ENCODE data around the gene MYO3B. TPM values are rescaled to one million over a fixed set of nuclear protein-coding genes. Genes with fewer than 3 reads are reported as not detected.

MYO3B gene
- total and polyA plus RNA-seq, 8 donors, result 1.3 to 4.1 (median 2.6) TPM; not detected in 1

- Histone ChIP-seq H3K27me3 (no peaks in the 10 kb centered on the region), H3K4me1 (no peaks in the 10 kb centered on the region), H3K36me3 (no peaks in the 10 kb centered on the region), H3K27ac (no peak overlapping the region), H3K9me3 (peaks cover 0 to 13% of the 10 kb centered on the region in 2 donors), H3K4me3 (no peak overlapping the region)
- intact Hi-C loops (cut with DNase I), result no loop called here
- TF ChIP-seq CTCF (IDR thresholded peaks at IDR 0.05), result no peak
- ATAC-seq (no peak), DNase-seq (no peak)
These were observed 375.8 kb downstream of the MYO3B start for GRCh38 chr2:170553748-170554147.

- no peak for TF ChIP-seq CTCF (IDR thresholded peaks at IDR 0.05)
- no peaks in the 10 kb centered on the region for H3K4me1 ChIP-seq
- H3K4me3 ChIP-seq, result no peak overlapping the region
- peaks cover 0 to 13% of the 10 kb centered on the region in 2 donors for H3K9me3 ChIP-seq
- intact Hi-C loops (cut with DNase I), result no loop called here
- DNase-seq (no peak), ATAC-seq (no peak)
- H3K27ac ChIP-seq, result no peak overlapping the region
- H3K36me3 ChIP-seq, result no peaks in the 10 kb centered on the region
- no peaks in the 10 kb centered on the region for H3K27me3 ChIP-seq
These were observed 376.5 kb downstream of the MYO3B start for GRCh38 chr2:170554278-170554955.

- Histone ChIP-seq H3K9me3 (no peaks in the 10 kb centered on the region), H3K4me3 (no peak overlapping the region), H3K27ac (no peak overlapping the region), H3K36me3 (no peaks in the 10 kb centered on the region), H3K27me3 (no peaks in the 10 kb centered on the region), H3K4me1 (no peaks in the 10 kb centered on the region)
- TF ChIP-seq CTCF (IDR thresholded peaks at IDR 0.05), result no peak
- intact Hi-C loops (cut with DNase I), result no loop called here
- DNase-seq, result no peak
- no peak for ATAC-seq
These were observed 385.0 kb downstream of the MYO3B start for GRCh38 chr2:170562928-170563327.

GRCh38 chr2:170563401-170563800, 385.5 kb downstream of the MYO3B start:
- Histone ChIP-seq H3K9me3 (no peaks in the 10 kb centered on the region), H3K4me1 (no peaks in the 10 kb centered on the region), H3K27me3 (no peaks in the 10 kb centered on the region), H3K4me3 (no peak overlapping the region), H3K27ac (no peak overlapping the region), H3K36me3 (no peaks in the 10 kb centered on the region)
- no peak for TF ChIP-seq CTCF (IDR thresholded peaks at IDR 0.05)
- no peak for ATAC-seq
- no peak for DNase-seq
- intact Hi-C loops (cut with DNase I), result no loop called here

GRCh38 chr2:170566138-170566537, 388.2 kb downstream of the MYO3B start:
- no peaks in the 10 kb centered on the region for H3K9me3 ChIP-seq
- H3K27ac ChIP-seq, result no peak overlapping the region
- TF ChIP-seq CTCF (IDR thresholded peaks at IDR 0.05), result no peak
- intact Hi-C loops (cut with DNase I), result no loop called here
- no peaks in the 10 kb centered on the region for H3K4me1 ChIP-seq
- H3K27me3 ChIP-seq, result peaks cover 0 to 4% of the 10 kb centered on the region in 2 donors
- H3K4me3 ChIP-seq, result no peak overlapping the region
- no peaks in the 10 kb centered on the region for H3K36me3 ChIP-seq
- ATAC-seq (no peak), DNase-seq (no peak)

Data from left lung (tissue), 10 donors.